T47D (cell line): ENCODE data around the gene ACSS1.

ENCODE experiments used
- DNase-seq, 2 experiments: peaks; one replicate each; pipeline versions ENCODE4 v3.0.0 to v3.0.0-alpha.2; 2011 to 2012; ENCODE audit warnings: low read depth in 1 of 2, low spot score in 1 of 2
- JUND ChIP-seq: IDR thresholded peaks from 2 replicates; pipeline ENCODE4 v1.6.1; 2012; ENCODE audit warnings: low read depth
- in situ Hi-C: cut with HindIII; loops from 2 replicates; pipeline ENCODE4 v1.10.0; 2016; ENCODE audit warnings: low sequenced_read_pairs, low pct_unique_long_range_greater_than_20kb

The ACSS1 gene

DNA sequence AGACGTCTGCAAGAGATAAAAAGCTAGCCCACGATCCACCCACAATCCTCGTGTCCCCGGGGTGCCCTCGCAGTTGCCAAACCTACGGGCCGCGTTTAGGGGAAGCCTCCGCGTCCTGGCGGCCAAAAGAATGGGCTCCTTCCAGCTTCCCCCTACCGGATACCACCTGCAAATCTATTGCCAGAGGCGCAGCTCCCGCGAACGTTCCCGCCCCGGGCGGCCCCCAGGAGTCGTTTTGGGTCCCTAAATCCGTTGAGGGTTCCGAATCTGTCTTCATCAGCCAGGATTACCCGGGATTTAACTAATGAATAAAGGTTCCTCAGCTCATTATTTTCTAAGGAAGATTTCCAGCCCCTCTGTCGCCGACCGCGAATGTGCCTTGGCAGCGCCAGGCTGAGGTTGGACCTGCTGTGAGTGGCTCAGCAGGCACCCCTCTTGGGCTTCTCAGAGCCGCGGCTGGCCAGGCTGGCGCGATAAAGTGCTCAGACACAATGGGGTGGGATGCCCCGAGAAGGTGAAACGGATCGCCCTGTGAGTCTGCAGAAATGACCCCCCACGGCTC lies 26.8 kb upstream of the ACSS1 start:
- DNase-seq = no peak
- in situ Hi-C loops = no loop called here
- no peak for TF ChIP-seq JUND

- no peak for TF ChIP-seq JUND
- in situ Hi-C loops = no loop called here
- no peak for DNase-seq
These were observed 26.1 kb upstream of the ACSS1 start for GRCh38 chr20:25083773-25084625.

DNA sequence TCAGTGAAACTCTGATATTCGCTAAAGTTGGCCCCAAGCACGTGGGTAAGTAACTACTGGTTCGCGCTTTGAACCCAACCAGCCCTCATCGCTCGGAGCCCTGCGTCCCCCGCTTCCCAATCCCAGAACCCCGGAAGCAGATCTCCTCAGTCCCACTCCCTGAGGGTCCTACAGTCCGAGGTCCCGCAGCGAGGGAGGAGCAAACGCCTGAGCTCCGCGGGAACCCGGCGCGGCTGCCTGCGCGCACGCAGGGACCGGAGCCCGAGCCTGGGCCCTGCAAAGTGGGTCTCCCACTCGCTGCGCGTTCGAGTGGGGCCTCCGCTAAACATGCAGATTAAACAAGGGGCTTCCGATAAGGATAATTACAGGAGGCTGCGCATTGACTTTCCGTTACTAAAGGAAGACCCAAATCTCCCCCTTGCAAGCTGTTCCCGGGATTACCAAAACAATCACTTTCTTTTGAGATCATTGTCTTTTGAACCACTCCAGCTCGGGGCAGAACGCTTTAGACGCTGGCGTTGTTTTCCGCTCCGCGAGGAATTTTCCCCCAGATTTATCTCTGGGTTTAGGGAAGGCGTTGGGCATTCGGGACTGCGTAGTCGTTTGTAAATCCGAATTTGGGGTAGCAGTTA lies 25.3 kb upstream of the ACSS1 start:
- TF ChIP-seq JUND = no peak
- DNase-seq = no peak
- in situ Hi-C loops = no loop called here

DNA sequence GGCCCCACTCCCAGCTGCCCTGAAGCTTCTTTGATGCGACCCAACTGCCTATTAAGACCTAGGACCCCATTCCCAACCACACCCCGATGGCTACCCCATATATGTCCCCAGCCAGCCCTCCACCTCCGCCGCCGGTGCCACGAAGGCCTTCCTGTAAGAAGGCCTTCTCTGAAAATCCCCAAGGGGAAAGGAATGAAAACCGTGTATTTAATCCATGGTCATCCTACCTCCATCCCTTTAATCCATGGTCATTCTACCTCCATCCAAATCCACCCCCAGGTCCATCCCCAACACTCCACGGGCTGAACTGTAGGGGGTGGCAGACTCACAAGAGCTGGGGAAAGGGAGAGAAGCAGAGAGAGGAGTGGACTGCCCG lies 24.5 kb upstream of the ACSS1 start:
- DNase-seq = no peak
- TF ChIP-seq JUND = no peak
- in situ Hi-C loops = no loop called here

DNA sequence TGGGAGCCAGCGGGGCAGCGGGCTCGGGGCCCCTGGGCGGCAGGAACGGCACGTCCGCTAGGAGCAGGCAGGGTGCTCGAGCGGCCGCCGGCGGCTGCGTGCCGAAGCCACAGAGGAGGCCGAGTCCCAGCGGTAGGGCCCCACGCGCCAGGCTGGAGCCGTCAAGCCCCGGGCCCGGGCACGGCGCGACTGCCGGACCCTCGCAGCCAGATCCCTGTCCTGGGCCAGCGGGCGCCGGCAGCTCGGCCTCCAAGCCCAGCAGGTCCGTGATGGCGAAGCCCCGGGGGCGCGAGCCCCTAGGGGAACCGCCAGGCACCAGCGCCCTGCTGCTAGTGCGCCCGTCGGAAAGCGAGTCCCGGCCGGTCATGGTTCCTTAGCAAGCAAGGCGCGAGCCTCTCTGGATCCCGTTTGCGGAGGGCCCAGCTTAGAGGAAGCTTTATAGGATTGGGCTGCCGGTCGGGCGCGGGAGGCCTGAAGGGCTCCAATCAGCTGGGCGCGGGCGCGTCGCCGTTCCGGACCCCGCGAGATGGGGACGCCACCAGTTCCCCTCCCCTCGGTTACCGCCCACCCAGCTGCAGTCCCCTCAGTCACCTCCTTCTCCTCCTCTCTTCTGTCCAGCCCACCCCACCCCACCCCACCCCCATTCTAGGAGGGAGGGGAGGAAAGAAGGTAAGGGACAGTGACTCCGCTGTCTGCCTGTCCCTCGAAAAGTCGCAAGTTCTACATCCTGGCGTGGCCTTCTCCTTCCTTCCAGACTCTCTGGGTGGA lies 24.0 kb upstream of the ACSS1 start, which contains the start of gene VSX1:
Gene VSX1, minus strand, starts transcription at position 412 of the 768 bp plus-strand sequence. Its CDS starts 45 bp downstream, at position 367.
- TF ChIP-seq JUND = no peak
- in situ Hi-C loops = no loop called here
- no peak for DNase-seq

- in situ Hi-C loops = no loop called here
- peak in 1 of 2 experiments; percentile 24 for DNase-seq
- no peak for TF ChIP-seq JUND
These were observed 23.3 kb upstream of the ACSS1 start for GRCh38 chr20:25081065-25081729.

DNA sequence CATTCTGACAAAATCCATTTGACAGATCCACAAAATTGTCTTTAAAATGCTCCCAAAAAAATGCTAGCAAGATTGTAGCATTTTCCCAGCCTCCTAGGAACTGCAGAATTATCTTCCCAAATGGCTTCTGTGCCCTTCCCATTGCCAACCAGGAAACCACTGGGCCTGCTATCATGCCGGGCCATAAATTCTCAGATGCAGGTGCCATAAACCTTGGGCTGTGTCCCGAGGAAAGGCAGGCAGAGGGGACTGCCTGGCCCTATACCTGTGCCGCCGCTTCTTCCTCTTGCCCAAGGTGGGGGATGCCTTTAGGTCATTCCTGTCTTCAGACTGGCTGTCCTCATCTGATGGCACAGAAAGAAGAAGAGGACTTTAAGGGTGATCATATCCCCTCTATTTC lies 21.2 kb upstream of the ACSS1 start:
- DNase-seq = no peak
- in situ Hi-C loops = no loop called here
- no peak for TF ChIP-seq JUND

DNA sequence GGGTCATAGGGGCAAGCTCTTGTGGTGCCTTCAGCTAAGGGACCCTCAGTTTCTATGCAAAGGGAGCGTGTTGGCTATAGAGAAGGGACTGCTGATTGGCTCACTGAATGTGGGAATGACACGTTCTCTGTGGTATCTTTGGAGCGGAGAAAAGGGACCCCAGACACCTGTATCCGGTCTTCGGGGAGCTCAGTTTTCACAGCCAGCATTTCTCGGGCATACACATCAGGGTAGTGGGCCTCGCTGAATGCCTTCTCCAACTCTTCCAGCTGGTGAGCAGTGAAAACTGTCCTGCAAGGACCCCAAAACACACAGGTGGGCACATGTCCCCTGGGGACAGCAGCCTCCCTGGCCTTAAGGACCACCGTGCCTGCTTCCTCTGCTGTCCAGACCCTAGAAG lies 20.7 kb upstream of the ACSS1 start:
- TF ChIP-seq JUND = no peak
- no peak for DNase-seq
- in situ Hi-C loops = no loop called here

- peak; percentile 25 to 51 for DNase-seq
- TF ChIP-seq JUND = no peak
- in situ Hi-C loops = no loop called here
These were observed 19.8 kb upstream of the ACSS1 start for GRCh38 chr20:25077610-25078169.

DNA sequence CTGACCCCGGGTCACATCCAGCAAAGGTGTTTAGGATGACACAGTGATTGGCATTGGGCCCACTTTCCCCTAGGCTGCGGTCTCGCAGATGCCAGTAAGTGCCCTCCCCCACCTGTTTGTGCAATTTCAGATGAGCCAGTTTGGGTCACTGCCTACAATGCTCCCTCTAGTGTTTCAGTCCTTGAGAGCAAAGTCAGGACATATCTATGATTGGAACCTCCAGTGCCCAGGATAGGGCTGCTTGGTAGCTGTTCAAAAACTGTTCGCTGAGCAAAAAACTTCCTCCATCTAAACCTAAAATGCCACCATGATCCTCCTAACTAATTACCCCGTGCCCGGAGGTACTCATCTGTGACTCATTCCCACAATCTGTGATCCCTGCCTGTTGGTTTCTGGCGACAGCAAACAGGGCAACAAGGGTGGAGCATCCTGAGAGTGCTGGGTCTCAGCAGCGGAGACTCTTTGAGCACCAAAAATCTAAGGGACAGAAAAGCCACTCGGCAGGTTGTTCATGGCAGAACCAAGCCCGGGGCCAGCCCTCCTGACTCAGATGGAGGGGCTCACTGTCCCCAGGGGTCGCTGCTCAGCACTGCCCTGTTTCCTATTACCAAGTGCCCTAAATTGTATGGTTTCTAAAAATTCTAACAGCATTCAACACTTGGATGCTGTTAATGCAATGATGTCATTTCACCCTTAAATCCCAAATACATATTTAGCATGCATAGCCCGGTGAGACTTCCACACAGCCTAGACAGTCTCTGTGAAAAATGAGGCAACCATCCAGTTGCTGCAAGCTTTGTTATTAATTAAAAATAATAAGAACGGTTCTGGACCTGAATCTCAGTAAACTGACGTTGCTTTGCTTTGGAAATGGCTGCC lies 19.0 kb upstream of the ACSS1 start:
- no peak for TF ChIP-seq JUND
- peak; percentile 79 to 80 for DNase-seq
- in situ Hi-C loops = no loop called here

GRCh38 chr20:25076201-25076600 lies 18.3 kb upstream of the ACSS1 start:
- TF ChIP-seq JUND = no peak
- in situ Hi-C loops = no loop called here

More at GRCh38 chr20:25076201-25076600, 18.3 kb upstream of the ACSS1 start:
- no peak for DNase-seq
